Stimulated activated CD4-positive, alpha-beta T cell treated with anti-CD3 and anti-CD28 coated beads, Interleukin-1b, Interleukin-23, amount 100 ng/mL, for 4 hours (primary cell): ENCODE results near the gene IL17D.
"Not testable (repeated sequence)": the region's sequence is repeated elsewhere in the genome, so short reads cannot be mapped to it uniquely, and the experiment has no call there.

Source experiments
- DNase-seq, 2 donors: peaks; one replicate each; pipeline ENCODE4 v3.0.0-alpha.2; 2020; ENCODE audit warnings: low read depth in 2 of 2

IL17D gene, protein sequence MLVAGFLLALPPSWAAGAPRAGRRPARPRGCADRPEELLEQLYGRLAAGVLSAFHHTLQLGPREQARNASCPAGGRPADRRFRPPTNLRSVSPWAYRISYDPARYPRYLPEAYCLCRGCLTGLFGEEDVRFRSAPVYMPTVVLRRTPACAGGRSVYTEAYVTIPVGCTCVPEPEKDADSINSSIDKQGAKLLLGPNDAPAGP

DNA sequence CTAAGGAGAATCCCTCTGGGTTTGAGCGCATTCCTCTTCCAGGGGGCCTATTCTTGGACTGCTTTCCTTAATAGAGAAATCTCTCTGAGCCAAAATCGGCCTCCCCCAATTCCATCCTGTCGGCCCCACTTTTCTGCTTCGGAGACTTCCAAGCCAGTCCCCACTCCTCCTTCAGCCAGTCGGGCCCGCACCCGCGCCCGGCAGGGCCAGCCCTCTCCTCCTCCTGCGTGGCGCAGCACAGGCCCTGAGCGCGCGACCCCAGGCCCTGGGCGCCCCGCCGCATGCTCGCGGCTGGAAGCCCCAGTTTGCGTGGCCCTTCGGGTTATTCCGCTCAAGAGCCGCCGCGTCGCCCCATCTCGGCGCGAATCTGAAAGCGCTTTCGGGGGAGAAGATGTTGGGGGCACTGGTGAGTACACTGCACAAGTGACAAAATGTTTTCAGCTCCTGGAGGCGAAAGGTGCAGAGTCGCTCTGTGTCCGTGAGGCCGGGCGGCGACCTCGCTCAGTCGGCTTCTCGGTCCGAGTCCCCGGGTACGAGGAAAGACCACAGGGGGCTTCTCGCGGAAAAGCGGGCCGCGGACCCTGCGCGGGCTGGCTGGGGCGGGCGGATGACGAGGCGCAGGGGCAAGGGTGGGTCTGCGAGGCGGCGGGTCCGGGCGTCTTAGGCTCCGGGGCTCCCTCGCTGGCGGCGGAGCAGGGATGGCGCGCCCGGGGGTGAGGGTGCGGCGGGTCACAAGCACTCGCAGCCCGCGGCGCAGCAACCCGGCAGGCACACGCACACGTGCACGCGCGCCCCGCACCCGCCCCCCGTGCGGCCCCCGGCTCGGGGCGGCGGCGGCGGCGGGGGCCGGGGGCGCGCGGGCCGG lies at the start of gene IL17D:
IL17D (plus strand) TSS at position 785 of the 865 bp plus-strand sequence. CDS start 303 bp downstream, outside the sequence.
- peak; percentile 26 to 38 for DNase-seq

DNA sequence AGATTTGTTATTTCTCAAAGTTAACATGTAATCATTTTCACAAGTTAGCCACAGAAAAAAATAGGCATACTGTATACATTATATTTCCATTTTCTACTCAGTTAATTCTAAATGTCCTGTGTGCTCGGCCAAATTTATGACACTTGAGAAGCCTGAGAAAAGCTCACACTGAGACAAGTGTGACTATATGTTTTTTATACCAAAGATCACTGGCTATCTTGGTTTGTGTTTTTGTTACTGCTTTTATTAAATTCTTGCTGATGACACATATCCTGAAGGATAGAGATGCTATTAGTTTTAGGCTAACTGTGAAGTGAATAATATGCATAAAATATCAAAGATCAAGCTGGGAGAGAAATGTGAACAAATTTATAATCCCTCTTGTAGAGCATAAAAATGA lies 49.3 kb upstream of the IL17D start:
- DNase-seq, result no peak

DNA sequence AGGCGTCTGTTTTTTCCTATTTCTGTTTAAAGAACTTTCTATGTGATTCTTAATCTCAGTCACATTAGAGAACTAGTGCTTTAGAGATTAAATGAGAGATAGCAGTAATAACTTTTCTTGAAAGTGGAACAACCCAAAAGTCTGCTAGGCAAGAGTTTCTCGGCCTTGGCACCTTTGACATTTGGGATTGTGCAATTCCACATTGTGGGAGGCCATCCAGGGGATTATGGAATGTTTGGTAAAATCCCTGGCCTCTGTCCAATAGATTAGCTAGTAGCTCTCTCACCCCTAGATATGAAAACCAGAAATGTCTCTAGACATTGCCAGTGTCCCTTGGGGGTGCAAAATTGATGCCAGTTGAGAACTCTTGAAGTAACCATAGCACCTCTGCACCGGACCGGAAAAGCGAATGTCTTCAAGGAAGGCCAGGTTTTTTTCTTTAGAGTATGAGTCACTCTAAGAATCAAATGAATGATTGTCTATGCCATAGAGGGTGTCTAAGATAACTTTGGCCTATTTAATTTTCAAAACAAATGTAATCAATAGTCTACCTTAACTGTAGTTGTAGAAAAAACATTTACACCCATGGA lies 45.0 kb upstream of the IL17D start:
- DNase-seq, result no peak

DNA sequence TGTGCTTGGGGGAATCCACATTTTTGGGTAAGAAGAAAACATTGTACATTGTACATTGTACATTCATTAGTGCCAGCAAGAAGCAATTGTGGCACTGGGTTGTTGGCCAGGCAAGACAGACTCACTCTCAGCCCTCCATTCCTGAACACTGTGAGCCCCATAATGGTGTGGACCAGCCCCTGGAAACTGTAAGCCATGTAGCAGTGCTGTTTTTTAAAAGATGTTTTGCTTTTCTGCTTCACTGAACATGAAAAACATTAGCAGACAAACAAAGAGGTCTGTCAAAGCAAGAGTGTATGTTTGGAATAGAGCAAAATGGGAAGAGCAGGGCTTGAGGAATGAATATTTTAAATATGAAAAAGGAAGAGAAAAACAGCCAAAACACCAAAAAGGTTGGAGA lies 39.1 kb upstream of the IL17D start:
- no peak for DNase-seq

DNA sequence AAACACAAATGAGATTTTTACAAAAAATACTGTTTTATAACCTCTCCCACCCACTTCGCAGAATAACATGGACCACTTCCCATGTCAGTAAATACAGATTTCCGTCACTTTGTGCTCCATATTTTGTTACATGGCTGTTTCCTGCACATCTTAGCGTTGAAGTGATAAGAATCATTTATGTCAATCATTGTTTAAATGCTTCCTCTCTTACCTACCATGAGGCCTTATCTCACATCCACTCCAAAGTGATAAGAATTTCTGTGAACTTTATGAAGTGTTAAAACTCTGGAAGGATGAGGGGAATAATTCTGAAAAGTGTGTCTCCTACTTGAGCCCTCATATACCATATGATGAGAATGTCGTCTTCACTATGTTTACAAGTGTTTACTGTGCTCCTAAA lies 36.6 kb upstream of the IL17D start:
- DNase-seq, result no peak

DNA sequence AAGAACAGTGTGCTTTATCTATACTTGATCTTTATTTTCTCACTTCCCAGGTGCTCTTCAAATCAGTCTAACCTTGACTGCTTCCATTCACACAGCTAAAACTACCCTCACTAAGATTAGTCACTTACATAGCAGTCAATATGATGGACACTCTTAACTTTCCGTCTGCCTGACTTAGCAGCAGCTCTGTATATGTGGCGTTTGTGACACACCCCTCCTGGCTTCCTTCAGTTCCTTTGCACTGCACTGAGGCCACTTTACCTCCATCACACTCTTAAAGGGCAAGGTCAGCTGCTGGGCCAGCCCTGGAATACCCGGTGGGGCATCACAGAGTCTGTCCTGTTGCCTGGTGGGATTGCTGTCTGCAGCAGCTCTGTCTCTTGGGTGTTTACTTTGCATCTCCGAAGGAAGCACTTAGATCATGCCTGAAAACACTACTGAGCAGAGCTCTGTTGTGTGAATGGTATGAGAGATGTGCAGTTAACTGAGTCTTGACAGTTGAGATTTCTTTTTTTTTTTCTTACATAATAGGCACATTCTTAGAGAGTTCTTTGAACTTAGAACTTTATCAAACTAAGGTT lies 35.6 kb upstream of the IL17D start:
- no peak for DNase-seq

DNA sequence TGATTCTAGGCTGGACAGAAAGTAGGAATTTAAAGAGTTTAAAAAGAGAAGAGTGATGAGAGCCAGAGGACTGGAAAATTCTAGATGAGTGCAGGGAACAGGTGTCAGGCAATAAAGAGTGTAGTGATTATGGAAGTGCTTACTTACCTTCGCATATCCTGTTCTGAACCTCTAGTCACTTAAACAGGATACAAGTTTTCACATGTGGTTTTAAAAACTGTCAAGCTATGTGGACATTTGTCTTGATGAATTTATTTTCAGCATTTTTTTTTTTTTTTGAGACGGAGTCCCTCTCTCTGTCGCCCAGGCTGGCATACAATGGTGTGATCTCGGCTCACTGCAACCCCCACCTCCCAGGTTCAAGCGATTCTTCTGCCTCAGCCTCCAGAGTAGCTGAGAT lies 34.3 kb upstream of the IL17D start:
- no peak for DNase-seq

DNA sequence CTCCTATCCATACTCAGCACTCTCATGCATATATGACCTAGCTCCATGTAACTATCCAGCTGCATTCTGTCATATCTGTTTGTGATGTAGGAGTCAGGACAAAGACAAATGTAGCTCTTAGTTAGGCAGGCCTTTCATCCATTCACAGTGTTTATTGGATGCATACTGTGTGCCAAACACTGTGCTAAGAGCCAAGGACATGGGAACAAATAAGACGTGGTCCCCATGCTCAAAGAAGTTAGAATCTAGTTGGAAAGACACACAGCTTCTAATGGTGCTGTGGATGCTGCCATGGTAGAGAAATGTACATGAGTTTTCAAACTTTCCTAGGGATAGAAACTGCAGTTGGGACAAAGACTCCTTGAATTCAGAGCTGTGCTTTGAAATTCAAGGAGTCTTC lies 31.7 kb upstream of the IL17D start:
- DNase-seq, result no peak

DNA sequence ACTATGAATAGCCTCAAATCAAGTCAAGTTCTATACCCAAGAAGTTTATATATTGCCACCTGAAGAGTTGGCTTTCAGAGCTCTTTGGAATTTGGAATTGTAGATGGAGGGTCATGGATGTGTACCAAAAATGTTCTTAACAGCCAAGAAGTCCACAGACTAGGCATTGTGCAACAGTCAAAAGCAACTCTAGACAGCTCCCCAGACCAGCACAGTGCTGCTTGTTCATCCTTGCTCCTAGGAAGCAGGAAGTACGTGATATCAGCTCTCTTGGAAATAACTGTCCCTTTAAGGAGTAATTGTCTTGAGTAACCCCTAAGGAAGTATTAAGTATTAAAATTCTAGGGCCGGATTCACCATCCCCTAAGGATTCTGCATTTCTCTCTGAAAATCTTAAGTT lies 30.7 kb upstream of the IL17D start:
- DNase-seq, result no peak

DNA sequence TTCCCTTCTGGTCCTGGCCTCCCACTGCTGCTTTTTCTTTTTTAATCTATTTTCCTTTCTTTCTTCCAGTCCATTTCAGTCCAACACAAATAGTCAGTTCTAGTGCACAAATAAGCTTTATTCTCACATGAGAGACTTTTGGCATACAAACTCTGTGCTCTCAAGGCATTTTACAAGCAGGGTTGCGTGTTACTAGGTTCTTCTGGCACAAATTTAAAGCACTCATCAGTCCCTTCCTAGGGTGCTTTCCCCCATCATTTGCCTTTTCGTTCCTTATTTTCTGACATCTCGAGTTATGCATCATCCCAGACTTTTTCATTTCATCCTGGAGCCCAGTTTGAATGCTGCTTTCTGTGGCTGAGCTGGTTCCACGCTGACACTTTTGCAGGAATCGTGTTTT lies 29.8 kb upstream of the IL17D start:
- DNase-seq, result no peak

DNA sequence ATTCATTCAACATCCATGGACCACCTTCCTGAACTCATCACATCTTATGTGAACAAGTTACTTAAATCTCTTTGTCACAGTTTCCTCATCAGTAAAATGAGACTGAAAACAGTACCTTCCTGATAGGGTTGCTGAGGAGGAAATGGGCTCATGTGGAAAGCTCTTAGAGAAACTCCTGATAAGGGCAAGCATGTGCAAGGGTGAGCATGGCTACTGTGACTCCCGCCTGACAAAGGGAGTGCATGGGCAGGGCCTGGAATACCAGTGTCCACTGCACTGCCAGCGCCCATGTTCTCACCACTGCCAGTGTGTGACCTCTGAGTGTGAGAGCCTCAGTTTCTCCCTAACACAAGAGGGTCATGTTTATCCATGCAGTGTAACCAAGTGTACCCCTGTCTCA lies 27.3 kb upstream of the IL17D start:
- DNase-seq, result no peak

DNA sequence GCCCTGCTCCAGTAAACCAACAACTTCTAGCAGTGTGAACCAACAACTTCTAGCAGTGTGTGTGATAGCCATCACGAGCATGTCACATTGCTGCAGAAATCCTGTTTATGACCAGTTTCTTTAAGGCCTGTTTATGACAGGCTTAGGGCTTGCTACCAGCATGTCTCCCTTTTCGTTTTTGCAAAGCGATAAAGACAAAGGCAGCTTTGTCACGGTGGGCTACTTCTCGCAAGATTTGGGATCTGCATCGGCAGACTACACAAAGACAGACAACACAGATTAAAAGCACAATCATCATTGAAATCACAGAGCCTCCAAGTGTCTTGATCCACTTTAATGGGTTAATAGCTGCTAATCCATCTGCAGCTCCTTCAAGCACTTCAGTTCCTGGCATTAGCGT lies 24.9 kb upstream of the IL17D start:
- not testable (repeated sequence) for DNase-seq

DNA sequence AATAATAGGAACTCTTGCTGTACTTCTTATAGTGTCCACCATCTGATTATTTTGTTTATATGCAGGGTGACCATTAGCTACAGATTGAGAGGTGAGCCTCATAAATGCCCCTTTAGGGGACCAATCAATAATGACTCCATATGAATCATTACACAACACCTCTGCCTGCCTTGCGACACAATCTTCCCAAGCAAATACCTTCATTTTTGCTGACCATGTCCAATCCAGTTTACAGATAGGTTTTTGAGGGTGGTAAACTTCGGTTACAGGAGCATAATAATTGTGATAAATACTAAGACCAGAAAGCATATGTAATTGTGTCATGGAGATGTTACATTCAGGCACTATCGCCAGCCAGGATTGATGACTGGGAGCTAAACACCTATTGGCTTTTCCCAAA lies 23.6 kb upstream of the IL17D start:
- no peak for DNase-seq

DNA sequence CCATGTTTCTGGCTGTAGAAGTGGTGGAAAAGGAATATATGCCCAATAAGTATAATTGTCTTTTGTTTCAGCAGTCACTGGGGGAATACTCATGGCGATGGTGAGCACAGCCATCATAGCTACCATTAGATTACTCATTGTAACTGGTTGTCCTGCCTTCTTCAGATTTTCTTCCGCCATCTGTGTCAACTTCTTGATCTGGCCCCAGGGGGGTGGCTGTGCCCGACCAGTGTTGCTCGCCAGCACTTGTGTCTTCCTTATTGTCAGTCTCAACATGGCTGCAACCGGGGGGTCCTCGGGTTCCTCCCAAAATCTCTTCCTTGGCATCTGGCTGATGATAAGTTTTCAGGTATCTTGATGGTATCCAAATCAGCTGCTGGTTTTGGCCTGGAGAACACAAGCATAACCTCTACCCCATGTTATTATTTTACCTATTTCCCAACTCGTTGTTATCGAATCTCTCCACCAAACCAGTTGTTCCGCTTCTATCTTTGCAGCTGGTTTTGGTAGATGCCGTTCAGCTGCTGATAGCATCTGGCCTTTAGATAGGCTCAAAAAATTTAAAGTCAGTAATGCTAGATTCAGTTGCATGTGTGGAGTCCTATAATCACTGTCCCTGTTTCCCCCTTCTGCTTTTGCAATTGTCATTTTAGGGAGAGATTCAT lies 23.0 kb upstream of the IL17D start:
- no peak for DNase-seq

DNA sequence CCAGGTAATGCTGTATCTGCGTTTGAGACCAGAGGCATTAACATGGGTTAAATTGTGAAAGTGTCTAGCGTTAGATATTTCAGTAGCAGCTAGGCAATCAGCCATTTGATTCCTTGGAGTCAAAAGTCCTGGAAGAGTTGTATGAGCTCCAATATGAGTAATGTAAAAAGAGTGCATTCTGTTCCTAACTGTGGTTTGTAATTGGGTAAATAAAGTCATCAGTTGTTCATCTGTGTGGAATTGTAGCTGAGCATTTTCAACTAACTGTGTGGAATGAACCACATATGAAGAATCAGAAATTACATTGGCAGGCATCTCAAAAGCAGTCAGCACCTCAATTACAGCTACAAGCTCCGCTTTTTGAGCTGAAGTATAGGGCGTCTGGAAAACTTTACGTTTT lies 22.0 kb upstream of the IL17D start:
- DNase-seq, result not testable (repeated sequence)

DNA sequence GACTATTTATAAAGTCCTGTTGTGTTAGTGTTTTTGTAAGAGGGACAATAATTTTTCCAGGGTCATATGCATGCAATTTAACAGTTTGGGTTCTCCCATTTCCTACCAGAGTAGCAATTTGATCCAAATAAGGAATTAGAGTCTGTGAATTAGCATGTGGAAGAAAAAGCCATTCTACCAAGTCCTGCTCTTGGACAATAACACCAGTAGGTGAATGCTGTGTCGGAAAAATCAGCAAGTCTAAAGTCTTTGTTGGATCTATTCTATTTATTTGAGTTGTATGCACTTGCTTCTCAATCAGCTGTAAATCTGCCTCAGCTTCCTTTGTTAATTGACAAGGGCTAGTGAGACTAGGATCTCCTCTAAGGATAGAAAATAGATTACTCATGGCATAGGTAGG lies 21.4 kb upstream of the IL17D start:
- DNase-seq, result no peak

DNA sequence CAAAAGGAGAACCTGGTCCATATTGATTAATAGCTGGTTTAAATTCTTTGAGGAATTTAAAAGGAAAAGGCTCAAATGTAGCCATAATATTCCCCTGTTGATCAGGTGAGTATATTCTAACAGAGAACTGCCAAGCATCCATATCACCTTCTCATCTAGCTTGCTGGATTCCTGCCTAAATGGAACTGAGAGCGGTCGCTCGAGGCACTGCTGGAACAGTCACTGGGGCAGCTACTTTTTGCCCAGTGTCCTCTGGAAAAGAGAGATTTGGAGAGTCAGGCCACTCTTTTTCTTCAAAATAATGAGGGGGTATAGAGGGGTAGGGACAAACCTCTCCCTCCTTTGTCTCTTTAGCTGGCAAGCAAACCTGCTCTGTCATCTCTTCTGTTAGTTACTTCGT lies 19.5 kb upstream of the IL17D start:
- no peak for DNase-seq

DNA sequence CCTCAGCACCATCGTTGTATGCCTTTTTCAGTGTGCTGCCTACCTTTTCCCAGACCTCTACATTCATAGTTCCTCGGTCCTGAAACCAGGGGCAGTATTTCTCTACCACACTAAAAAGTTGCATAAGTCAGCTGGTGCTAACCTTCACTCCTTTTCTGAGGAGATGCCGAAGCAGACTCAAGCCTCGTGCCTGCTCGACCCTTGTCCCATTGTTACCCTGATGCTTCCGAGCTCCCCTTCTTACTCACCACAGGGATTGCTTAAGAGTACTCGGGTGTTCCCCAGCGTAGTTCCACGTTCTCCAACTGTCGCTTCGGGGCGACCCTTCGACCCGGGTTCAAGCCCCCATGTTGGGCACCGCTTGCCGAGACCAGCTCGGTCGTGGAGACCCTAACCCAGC lies 19.0 kb upstream of the IL17D start:
- no peak for DNase-seq

DNA sequence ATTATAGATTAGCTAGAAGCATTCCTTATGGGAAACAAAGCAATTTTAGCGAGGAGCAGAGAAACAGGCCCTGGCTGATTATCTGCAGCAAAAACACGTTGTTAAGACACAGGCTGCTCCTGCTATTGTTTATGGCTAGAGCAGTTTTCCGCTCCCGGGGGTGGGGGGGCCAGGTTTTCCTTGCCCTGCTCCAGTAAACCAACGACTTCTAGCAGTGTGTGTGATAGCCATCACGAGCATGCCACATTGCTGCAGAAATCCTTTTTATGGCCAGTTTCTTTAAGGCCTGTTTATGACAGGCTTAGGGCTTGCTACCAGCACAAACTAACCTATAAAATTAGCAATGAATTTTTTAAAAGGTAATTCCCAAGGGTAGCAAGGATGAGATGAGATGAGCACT lies 18.4 kb upstream of the IL17D start:
- no peak for DNase-seq

DNA sequence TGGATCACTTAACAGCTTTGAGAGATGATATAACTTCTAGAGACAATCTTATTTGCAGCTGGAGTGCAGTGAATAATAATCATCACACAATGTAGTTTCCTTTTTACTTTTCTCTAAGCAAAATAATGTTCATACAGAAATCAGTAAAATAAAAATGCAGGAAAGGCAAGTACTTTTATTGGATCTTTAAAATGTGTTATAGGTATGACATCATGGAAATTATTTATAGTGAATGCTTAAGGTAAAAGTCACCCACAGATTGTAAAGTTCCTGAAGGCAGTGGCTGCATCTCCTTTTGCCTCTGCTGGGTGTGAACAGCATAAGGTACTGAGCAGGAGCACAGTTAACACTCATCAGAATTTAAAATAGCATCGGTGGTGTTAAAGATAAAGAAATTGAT lies 17.3 kb upstream of the IL17D start:
- DNase-seq, result no peak

DNA sequence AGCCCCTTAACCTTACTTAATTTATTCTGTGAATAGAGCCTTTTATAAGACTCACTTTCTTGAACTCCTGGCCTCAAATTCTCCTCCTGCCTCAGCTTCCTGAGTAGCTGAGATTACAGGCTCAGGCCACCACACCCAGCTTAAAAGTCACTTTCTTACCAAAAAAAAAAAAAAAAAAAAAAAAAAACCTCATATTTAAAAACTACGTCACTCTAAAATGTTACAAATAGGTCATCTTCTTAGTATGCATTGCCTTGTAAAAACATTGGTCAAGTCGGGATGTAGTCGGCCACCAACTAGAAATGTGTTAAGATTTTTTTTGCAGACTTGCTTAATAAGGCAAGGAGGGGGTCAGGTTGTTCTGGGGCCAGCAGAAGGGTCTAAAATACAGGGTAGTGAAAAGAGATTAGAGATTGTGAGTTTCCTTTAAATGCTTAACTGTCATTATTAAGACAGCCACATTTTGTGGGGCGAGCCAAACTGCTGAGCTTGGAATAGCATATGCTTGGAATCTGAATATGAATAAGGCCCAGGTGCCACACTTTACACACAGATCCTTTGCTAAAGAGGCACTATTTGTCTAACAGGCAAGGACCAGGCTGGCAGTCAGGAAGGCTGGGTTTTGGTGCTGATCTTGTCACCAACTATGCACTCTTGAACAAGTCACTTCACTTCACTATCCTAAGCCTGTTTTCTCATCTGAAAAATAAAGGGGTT lies 16.5 kb upstream of the IL17D start:
- DNase-seq, result no peak

DNA sequence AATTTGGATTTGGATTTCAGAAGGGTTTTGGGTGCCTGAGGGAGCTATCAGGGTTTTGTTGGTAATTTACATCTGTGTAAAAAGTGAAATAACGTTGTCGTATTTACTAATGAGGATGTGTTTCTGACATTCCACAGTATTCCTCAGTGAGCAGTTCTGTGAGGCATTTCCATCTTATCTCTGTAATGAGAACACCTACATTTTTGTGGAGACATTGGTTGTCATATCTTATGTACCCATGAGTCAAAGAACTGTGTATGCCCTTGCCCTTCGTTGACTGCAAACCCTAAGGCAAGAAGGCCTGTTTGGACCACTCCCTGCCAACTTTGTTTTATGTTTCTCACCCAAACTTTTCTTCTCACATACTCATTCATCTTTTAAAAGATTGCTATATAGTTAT lies 14.2 kb upstream of the IL17D start:
- no peak for DNase-seq
